Right ventricle myocardium superior (tissue), 1 donor: ENCODE data around the gene PTPRN2. TPM values are rescaled to one million over a fixed set of nuclear protein-coding genes. Genes with fewer than 3 reads are reported as not detected.

Experiments used
- ATAC-seq: fragments of 200-7000 bp; cut with Tn5 transposase; one replicate; pipeline ENCODE4 v1.9.1; 2020; ENCODE audit warnings: mild to moderate bottlenecking; ENCODE audit not compliant: poor library complexity
- DNase-seq: peaks from one replicate; pipeline ENCODE4 v3.0.0-alpha.2; 2020
- intact Hi-C: fragments of 100-400 bp; cut with DNase I; formaldehyde crosslinking; loops from one replicate; pipeline ENCODE4 v1.11.2; 2022
- total RNA-seq: library from RNA; stranded (reverse); fragmentation: NEBNext Ultra II Directional; extraction: Animal tissue kit (Norgen Biotek cat#: 25700); gene quantifications from one replicate; pipeline ENCODE4 v1.2.1, GENCODE V29; 2021
- donor health status: DM: no; HTN: yes; CAD: no; lungs with severe emphysema.

PTPRN2 gene
- total RNA-seq, 1 donor from 2014 or later: 1.2 TPM

DNA sequence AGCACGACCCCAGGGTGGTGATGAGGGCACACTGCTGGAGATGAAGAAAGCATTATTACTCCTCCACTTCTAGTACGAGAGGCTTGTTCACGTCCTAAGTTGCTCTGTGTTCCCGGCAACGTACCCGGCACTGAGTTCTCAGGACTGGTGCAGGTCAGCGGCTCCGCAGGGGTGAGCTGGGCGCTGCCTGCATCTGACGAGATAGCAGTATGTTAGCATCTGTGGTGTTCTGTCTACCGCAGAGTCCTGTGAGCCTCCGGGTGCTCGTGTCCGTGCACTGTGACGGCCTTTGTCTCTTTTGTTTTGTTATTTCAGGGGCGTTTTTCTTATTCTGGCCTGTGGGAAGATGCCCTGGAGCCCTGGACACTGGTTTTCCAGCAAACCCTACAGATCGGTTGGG, 743.0 kb downstream of the PTPRN2 start:
- intact Hi-C loops: no loop called here
- peak; percentile 31 for DNase-seq
- ATAC-seq: no peak

DNA sequence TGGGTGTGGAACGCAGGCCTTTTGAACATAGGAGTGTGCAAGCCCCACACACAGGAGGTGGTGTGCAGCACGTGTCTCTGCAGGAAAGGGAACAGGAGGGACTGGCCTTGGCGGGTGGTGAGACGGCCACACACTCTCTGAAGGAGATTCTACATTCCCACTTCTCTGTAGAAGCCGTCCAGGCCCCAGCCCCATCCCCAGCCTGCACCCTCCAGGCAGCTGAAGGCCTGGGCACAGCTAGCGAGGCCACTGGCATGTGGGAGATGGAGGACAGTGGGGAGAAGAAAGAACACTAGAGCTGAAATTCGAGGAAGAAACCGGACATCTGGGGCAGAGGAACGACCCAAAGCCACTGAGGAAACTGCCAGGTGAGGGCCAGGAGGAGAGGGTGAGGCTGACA, 743.5 kb downstream of the PTPRN2 start:
- DNase-seq: no peak
- ATAC-seq: no peak
- intact Hi-C loops: no loop called here

DNA sequence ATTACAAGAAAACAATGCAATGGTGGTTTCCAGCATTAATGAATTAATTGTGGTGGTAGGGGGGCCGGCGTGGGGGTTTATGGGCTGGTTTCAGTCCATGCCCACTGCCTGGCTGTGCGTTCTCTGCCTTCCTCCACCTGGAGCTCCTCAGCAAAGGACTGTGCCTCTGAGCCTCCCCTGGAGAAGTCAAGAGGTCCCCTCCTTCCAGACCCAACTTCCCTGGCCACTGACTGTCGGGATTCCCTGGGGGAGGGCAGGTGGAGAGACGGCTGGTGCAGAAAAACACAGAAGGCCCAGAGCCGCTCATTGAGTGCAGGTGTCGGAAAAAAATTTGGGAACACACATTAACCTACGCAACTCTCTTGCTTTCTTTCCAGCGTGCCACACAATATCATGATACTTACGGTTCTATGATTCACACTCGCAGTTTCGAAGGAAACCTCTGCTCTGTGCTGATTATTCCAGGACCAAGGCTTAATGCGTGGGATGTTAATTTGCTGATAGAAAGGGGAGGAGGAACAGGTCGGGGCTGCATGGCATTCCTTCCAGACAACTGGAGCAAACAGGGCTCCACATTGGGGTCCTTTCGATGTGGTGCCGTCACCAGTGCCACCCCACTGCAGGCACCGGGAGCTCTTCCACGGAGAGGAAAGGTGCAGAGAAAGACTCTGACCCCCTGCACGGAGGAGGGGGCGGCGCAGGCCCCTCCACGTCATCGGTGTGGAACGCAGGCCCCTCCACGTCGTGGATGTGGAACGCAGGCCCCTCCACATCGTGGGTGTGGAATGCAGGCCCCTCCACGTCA, 744.1 kb downstream of the PTPRN2 start:
- no peak for ATAC-seq
- peak; percentile 19 for DNase-seq
- intact Hi-C loops: no loop called here

DNA sequence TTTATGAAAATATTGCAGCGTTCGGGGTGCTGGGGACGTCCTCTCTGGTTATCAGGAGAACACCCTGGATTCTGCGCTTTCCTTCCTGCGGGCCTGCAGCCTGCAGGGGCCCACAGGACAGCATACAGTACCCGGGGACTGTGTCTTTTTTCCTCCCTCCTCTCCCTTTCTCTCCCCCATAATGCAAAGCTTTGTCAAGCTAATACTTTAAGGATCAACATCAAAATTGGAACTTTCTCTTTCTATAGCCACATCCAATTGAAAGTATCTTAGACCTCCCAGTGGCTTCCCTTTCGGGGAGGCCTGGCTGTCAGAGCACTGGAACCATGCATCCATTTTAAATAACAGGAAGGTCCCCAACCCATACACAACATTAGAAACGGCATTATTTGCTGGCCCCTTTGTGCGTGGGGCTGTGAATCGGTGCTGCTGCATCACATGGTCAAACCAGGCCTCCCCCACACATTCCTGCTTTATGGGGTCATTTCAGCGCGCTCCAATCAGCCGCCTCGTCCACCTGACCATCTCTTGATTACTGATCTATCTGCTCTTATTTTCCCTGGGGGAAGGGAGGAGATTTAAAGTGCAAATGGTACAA, 745.8 kb downstream of the PTPRN2 start:
- intact Hi-C loops: no loop called here
- no peak for DNase-seq
- ATAC-seq: no peak

DNA sequence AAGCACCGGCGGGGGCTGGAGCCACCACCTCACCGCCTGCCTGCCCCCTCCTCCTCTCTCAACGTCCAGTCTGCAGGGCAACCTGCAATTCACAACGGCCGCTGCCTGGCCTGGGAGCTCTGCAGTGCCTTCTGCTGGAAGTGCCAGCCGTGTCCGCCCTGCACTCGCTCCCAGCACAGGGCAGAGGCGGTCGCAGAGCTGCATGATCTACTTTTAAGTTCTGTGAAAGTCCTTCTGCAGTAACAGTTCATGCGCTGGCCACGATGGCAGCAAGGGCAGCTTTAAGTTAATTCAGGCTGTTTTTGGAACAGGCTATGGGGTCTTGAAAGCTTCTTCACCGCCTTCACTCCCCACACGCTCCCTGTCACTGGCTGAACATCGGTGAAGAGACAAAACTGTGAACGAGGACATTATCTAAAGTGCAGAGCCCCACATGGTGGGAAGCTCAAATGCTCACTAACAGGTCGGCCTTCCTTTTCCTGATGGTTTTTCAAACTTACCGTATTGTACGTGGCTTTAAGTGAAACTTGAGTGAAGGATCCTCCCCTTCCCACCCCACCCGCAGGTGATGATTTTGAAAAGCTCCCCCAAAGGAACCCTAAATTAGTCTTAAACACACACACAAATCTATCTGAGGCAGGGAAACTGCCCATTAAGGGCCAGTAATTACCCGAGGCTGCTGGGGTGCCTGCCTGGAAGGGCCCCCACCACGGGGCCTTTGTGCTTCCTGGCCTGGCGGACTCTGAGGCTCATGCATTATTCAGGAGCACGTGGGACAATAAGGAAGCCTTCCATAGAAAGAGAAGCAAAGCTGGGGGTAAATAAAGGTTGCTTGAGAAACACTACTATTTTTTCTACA, 746.5 kb downstream of the PTPRN2 start:
- DNase-seq (peak; percentile 35), ATAC-seq (no peak)
- intact Hi-C loops: no loop called here

DNA sequence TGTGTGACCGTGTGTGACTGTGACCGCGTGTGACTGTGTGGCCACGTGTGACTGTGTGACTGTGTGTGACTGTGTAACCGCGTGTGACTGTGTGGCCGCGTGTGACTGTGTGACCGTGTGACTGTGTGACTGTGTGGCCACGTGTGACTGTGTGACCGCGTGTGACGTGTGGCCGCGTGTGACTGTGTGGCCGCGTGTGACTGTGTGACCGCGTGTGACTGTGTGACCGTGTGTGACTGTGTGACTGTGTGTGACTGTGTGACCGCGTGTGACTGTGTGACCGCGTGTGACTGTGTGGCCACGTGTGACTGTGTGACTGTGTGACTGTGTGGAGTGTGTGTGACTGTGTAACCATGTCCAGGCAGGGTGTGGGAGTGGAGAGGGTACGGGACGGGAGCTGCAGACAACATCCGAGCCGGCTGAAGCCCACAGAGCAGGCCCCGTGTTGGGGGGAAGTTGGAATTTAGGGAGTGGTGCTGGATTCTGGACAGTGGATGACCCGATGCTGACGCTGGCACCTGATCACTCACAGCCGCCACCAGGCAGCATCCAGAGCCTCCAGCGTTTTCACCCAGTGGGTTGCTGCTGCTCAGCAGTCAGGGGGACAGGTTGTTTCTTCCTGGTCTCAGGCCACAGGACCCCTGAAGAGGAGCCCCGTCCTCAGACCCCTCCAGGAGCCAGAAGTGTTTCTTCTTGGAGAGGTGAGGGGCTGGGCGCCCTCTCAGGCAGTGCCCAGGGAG, 747.3 kb downstream of the PTPRN2 start:
- intact Hi-C loops: no loop called here
- no peak for ATAC-seq
- no peak for DNase-seq

DNA sequence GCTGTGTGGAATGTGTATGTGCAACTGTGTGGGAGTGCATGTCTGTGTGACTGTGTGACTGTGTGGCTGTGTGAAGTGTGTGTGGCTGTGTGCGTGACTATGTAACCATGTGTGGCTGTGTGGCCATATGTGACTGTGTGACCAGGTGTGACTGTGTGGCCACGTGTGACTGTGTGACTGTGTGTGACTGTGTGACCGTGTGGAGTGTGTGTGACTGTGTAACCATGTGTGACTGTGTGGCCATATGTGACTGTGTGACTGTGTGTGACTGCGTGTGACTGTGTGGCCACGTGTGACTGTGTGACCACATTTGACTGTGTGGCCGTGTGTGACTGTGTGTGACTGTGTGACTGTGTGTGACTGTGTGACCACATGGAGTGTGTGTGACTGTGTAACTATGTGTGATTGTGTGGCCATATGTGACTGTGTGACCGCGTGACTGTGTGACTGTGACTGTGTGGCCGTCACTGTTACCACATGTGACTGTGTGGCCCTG, 747.9 kb downstream of the PTPRN2 start:
- intact Hi-C loops: no loop called here
- DNase-seq: no peak
- no peak for ATAC-seq

DNA sequence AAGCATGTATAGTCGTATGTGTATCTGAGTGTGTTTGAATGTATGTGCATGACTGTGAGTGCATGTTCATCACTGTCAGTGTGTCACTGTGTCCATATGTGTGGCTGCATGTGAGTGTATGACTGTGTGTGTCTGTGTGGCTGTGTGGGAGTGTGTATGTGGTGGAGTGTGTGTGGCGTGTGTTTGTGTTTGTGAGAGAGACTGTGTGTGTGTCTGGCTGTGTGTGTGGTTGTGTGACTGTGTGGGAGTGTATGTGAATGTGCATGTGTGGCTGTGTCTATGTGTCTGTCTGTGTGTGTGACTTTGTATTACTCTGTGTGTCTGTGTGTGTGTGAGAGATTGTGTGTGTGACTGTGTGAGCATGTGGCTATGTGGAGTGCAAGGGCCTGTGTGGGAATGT, 748.4 kb downstream of the PTPRN2 start:
- DNase-seq: no peak
- intact Hi-C loops: no loop called here
- ATAC-seq: no peak

DNA sequence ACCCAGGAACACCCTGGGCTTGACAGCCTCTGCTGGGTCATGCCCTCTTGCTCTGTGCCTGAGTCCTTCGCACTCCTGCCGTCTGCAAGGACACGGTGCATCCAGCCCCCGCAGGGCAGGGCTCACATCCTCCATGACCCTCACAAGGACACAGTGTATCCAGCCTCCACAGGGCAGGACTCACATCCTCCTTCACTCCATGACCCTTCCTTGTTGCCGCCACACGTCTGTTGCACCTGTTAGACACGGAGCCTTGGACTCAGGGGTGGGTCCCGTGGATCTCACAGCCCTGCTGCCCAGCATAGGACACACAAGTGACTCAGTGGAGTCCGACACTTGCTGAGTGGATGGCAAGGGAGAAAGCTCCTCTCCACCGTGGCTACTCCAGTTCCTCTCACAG, 750.1 kb downstream of the PTPRN2 start:
- intact Hi-C loops: no loop called here
- ATAC-seq (no peak), DNase-seq (peak; percentile 17)

DNA sequence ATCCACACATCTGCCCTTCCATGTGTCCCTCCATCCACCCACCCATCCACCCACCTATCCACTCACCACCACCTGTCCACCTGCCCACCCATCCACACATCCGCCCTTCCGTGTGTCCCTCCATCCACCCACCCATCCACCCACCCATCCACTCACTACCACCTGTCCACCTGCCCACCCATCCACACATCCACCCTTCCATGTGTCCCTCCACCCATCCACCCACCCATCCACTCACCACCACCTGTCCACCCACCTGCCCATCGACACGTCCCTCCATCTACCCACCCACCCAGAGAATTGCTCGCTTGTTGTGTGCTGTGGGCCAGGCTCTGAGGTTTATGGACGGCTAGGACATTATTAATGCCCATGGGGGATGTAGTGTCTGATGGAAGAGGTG, 750.6 kb downstream of the PTPRN2 start:
- ATAC-seq: no peak
- intact Hi-C loops: no loop called here
- DNase-seq: no peak

DNA sequence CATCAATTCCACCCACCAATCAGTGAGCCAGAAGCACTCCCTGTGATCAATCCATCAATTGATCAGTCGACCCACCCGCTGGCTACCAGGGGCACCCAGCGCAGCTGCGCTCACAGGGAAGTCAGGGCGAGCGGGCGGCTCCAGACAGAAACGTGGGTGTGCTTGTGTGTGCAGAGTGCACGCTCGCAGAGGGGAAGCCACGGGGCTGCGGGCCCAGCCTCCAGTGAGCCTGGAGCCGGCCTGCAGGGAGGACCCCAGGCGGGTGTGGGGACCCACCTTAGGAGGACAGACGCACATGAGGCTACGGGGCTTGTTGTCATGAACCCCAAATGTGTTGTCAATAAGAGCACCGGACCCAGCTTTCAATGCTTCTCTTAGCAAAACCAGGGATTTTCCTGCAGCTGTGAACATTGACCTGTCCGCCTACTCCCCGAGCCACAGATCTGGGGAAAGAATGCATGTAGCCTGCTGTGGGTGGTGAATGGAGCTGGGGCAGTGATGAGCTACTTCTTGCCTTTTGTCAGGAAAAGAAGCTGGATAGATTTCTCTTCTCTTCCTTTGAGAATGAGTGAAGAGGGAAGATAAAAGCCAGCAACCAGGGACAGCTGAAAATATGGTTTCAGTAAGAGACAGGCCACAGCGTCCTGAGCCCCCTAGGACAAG, 753.0 kb downstream of the PTPRN2 start:
- ATAC-seq: no peak
- intact Hi-C loops: no loop called here
- DNase-seq: peak; percentile 34

DNA sequence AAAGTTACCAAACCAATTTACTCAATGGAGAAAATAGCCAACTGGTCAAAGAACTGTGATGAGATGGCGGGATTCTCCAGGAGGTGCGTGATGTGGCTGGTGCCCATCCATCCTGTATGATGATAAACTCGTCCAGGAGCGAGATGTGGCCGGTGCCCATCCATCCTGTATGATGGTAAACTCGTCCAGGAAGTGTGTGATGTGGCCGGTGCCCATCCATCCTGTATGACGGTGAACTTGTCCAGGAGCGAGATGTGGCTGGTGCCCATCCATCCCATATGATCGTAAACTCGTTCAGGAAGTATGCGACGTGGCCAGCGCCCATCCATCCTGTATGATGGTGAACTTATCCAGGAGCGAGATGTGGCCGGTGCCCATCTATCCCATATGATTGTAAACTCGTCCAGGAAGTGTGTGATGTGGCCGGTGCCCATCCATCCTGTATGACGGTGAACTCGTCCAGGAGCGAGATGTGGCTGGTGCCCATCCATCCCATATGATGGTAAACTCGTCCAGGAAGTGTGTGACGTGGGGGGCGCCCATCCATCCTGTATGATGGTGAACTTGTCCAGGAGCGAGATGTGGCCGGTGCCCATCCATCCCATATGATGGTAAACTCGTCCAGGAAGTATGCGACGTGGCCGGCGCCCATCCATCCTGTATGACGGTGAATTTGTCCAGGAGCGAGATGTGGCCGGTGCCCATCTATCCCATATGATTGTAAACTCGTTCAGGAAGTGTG, 754.6 kb downstream of the PTPRN2 start:
- intact Hi-C loops: no loop called here
- DNase-seq: peak; percentile 33
- no peak for ATAC-seq

DNA sequence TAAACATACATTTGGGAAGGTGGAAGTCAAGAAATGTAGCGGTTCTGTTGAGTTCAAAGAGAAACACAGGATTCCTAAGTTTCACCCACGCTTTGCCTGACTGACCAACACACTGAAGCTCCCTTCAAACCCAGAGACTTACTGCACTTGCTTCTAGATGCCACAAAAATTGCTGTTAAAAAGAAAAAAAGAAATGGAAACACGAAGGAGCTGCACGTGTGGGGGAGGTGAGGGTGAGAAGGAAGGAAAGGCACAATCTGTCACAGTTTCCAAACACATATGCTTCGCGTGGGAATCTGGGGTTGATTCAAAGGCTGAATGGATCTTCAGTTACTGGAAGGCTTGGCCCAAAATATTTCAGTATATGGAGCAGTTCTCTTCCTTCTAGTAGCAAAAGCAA, 755.2 kb downstream of the PTPRN2 start:
- intact Hi-C loops: no loop called here
- ATAC-seq: no peak

DNA sequence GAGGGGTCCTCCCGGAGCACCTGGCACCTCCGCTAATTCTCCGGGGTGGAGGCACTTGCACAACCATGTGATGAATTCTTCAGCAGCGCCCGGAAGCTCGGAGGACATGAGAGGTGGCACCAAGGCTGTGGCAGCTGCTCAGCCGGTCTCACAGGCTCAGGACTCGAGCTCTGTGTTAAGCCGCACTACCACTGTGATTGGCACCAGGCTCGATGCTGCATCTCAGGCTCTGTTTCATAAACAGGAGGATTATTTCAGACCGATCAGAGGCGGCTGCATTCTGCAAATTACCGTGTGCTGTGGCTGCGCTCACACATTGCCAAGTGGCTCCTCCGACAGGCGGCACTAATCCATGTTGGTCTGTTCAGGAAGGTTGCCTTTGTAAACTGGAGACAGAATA, 755.6 kb downstream of the PTPRN2 start:
- intact Hi-C loops: no loop called here

More for the DNA sequence above, 755.2 kb downstream of the PTPRN2 start:
- no peak for DNase-seq

DNA sequence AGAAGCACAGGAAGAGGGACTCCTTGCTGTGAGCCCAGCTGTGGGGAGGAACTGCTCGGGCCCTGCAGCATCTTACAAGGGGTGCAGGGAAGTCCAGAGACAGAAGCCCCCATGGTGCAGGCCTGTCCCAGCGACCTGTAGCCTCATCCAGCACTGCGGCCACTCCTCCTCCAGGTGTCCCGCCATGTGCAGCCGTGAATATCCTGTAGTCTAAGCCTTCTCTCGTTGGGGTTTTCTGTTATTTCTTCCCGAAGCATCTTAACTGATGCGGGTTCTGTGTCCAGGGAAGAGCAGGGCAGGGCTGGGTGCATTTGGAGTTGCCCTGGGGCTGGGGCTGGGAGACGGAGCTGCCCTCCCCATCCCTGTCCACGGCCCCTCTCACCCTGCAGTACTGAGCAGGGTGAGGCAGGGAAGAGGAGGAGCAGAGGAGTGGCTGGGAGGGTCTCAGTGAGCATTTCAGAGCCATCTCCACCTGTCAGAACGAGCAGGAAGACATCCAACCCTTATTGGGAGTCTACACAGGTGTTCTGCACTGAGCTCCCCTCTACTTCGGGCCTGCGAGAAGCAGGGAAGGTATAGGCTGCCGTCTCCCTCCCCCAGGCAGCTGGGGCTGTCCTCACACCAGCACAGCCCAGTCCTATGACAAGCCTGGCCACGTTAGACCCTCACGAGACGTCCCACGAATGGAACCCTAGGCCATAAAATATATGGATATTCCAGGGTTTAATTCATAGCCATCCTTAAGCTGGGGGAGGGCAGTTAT, 756.3 kb downstream of the PTPRN2 start:
- DNase-seq: no peak
- intact Hi-C loops: no loop called here
- no peak for ATAC-seq

More for the DNA sequence above, 755.6 kb downstream of the PTPRN2 start:
- no peak for DNase-seq
- no peak for ATAC-seq

DNA sequence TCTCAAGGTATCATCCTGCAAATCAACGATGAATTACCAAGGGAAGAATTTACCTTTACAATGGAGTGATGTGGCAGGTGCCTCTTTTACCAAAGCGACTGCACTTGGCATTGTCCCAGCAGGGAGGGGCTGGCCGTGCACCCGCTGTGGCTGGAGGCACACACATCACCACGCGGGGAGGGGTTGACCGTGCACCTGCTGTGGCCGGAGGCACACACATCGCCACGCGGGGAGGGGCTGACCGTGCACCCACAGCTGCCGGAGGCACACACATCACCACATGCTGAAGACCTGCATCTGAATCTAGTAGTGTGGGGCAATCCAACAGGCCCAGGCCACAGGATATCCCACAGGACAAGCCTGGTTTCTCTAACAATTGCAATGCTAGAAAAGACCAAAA, 757.3 kb downstream of the PTPRN2 start:
- intact Hi-C loops: no loop called here
- no peak for DNase-seq
- no peak for ATAC-seq

DNA sequence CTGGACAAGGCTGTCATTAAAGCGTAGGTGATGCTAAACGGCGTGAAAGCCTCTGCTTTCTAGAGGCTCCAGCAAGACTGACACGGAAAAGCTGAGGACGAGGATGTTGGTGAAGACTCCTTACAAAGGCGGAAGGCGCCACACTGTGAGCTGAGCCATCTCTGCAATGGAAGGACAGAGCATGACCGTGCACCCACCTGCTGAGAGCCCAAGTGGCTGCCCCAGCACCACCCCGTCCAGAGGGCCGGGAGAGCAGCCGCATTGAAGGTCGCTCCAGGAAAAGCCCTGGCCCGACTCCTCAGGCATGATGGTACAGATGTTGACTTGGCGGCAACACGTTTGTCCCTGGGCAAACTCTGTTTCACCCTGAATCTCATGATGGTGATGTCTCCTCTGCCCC, 758.1 kb downstream of the PTPRN2 start:
- no peak for ATAC-seq
- intact Hi-C loops: no loop called here
- DNase-seq: no peak
